ENCODE measurements around the gene EEF1AKMT4. TPM values are rescaled to one million over a fixed set of nuclear protein-coding genes. Genes with fewer than 3 reads are reported as not detected.
A peak's percentile ranks its signal among the peaks of the same experiment; 100 is the strongest.

Gene EEF1AKMT4
- total RNA-seq, 1 donor from 2014 or later, result 3.2 TPM

DNA sequence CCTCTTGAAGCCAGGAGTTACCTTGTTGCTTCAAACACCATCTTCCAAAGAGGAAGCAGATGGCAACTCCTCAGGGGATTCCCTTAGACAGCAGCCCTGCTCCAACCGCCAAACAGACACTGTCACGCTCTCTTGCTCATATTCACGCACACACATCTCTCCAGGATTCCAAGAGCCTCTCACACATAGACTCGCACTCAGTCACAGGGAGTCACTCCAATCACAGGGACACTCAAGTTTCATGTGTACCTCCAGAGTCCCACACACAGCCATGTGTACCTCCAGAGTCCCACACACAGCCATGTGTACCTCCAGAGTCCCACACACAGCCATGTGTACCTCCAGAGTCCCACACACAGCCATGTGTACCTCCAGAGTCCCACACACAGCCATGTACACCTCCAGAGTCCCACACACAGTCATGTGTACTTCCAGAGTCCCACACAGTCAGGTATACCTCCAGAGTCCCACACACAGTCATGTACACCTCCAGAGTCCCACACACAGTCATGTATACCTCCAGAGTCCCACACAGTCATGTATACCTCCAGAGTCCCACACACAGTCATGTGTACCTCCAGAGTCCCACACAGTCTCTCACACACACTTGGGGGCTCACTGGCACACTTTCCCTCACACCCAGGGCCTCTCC, 14.0 kb upstream of the EEF1AKMT4 start:
- no peak for DNase-seq (ENCODE audit: low spot score)

DNA sequence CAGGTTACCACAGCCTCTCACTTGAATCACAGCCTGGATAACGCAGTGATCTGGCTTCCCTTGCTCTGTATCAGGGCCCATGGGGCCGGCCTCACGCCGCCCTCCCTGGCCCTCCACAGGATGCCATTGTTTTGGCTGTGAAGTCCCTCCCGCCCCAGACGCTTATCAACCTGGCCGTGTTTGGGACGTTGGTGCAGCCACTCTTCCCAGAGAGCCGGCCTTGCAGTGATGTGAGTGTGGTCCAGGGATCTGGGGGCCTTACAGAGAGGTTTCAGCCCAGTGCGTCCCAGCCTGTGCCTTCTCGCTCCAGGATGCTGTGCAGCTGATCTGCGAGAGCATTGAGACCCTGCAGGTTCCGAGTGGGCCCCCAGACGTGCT, 13.4 kb upstream of the EEF1AKMT4 start:
- DNase-seq (ENCODE audit: low spot score), result no peak

DNA sequence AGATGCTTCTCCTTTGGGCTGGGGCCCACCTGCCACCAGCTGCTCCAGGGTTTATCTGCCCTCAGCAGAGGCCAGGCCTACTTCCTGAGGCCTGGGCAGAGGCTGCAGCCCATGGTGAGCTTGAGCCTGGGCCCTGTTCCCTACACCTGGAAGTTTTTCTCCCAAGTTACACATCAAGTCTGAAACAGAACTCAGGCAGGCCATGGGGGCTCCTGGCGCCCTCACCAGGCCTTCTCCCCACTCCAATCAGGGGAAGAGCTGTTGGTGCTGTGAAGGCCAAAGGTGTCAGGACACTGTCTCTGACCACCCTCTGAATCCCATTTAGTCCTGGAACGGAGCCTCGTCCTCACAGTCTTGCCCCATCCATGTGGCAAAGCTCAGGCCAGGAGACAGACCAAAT, 12.8 kb upstream of the EEF1AKMT4 start:
- DNase-seq (ENCODE audit: low spot score), result no peak

DNA sequence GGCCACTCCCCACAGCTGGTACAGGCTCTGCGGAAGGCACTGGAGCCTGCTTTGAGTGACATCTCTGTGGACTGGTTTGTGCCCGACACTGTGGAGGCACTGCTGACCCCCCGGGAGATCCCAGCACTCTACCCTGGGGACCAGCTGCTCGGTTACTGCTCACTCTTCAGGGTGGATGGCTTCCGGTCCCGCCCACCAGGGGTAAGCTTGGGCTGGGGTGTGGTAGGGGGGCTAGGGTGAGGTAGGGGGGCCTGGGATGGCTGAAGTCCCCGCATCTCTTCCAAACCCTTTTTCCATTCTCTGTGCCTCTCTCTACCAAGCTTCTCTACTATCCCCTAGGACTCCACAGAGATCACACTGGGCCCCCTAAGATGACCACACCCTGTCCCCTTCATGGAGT, 12.3 kb upstream of the EEF1AKMT4 start:
- no peak for DNase-seq (ENCODE audit: low spot score)

- DNase-seq (ENCODE audit: low spot score), result no peak
Observed at GRCh38 chr3:184237807-184238206, 11.7 kb upstream of the EEF1AKMT4 start.

GRCh38 chr3:184238246-184238818, 11.1 kb upstream of the EEF1AKMT4 start:
- DNase-seq (ENCODE audit: low spot score), result no peak

DNA sequence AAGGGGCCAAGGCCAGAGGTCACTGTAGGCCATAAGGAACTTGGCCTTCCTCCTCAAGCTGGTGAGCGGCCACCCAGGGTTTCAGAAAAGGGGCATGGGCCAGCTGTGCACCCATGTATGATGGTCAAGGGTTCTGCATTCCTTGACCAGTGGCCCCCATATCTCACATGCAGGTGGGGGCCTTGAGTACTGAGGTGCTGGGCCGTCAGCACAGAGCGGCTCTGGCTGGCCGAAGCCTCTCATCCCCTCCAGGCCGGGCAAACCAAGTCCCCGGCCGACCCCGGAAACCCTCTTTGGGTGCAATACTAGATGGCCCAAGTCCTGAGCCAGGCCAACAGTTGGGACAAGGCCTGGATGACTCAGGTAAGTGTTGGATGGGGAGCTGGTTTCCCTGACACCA, 10.3 kb upstream of the EEF1AKMT4 start:
- no peak for DNase-seq (ENCODE audit: low spot score)

- DNase-seq (ENCODE audit: low spot score), result no peak
Observed at GRCh38 chr3:184239708-184240107, 9.8 kb upstream of the EEF1AKMT4 start.

DNA sequence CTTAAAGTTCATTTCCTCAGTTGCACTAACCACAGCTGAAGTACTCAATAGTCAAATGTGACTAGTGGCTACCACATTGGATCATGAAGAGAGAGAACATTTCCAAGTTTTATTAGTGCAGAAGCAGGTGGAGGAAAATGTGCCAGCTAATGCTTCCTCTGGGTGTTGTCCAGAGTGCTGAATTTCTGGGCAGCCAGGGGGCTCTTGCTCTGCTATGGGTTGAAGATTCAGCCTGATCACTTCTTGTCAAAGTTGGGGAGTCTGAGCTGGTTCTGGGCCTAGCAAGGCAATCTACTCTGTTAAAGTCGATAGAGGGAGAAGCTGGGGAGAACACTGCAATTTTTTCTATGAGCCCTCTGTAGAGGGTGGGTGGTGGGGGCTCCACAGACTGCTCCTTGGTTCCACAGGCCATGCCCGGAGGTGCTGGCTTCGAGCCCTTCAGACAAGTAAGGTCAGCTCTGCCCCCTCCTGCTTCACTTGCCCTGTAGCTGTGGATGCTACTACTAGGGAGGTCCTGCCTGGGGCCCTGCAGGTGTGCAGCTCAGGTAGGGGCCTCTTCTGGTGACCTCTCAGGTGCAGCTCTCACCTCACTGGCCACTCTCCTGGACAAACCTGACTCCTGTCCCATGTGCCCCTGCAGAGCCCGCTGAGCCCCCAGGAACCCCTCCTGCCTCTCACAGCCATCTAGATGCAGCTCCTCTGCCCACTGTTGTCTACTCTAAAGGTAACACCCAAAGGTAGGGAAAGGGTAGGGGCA, 8.9 kb upstream of the EEF1AKMT4 start:
- no peak for DNase-seq (ENCODE audit: low spot score)

GRCh38 chr3:184241141-184241446, 8.4 kb upstream of the EEF1AKMT4 start:
- DNase-seq (ENCODE audit: low spot score), result no peak

- peak; percentile 66 for DNase-seq (ENCODE audit: low spot score)
Observed at GRCh38 chr3:184241447-184242296, 7.8 kb upstream of the EEF1AKMT4 start.

GRCh38 chr3:184242297-184242685, 7.2 kb upstream of the EEF1AKMT4 start:
- DNase-seq (ENCODE audit: low spot score), result no peak

DNA sequence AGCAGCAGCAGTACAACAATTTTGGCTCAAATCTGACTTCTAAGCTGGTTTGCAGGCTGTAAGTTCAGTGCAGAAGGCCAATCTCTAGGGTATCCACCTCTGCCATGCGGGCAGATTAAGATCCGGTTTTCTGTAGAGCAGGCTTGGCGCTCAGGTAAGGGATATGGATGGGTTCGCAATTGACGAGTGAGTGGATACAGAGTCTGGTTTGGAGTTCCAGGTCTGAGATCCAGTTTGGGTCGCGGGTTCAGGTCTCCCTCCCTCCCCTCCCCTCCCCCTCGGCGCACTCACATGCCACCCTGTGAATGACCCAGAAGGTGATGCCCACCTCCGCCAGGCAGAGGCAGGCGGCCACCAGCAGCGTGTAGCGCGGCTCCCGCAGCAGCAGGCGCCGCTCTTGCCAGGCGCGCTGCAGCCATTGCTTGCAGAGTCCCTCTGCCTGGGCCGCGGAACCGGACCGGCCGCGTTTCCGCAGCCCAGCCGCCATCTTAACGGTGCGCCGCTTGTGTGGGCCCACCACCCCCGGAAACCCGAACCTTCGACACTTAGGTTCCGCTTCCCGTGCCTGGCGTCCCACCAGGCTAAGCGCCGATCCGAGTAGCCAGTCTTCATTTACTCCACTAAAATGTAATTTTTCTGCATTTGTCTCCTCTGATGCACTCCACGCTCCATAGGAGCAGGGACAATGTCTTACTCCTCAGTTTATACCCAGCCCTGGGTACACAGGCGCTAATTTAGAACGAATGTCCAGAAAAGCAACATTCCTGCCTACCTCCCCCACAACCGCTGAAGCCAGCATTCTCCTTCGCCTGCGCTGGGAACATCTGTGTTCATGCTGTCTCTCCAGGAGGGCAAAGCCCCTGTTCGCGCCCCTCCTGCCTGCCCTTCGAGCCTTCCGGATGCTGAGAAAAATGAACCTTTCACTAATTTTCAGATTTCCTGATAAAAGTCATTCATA, 739 bp upstream of the EEF1AKMT4 start, which contains the start of gene ALG3:
TSS of gene ALG3 (minus strand) at position 509 of the 958 bp plus-strand sequence. CDS start at position 487, 22 bp downstream.
- peak; percentile 87 for DNase-seq (ENCODE audit: low spot score)

GRCh38 chr3:184250167-184250828, 826 bp downstream of the EEF1AKMT4 start:
- peak; percentile 92 for DNase-seq (ENCODE audit: low spot score)

DNA sequence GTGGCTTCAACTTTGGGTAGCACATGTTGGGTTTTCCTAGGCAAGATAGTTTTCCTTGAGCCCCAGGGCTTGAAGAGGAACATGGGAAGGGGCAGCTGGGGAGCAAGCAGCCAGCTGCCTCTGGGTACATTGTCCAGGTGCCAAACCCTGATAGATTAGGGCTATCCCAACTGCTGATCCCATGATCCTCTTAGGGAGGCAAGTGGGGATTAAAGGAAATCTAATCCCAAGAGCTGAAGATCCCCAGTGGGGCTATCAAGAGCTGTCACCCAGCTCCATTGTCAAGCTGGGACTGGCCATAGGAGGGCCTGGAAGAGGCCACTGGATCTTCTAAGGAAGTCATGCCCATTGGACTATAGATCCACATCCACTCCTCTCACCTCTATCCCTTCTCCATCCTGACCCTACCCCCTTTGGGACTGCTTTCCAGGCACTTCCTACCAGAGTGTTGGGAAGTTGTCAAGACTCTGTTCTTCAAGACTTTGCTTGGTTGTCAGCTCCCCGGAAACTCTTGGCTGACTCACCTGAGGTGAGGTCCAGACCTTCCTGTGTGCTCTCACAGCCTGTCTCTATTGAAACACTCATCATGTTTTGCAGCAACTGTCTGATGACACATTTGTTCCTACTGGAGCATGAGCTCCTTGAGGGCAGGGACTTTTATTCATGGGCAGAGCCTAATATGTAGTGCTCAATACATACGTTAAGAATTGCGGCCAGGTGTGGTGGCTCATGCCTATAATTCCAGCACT, 6.0 kb downstream of the EEF1AKMT4 start:
- DNase-seq (ENCODE audit: low spot score), result no peak

GRCh38 chr3:184257083-184257915, 7.8 kb downstream of the EEF1AKMT4 start:
- no peak for DNase-seq (ENCODE audit: low spot score)

- no peak for DNase-seq (ENCODE audit: low spot score)
Observed at GRCh38 chr3:184258926-184259325, 9.5 kb downstream of the EEF1AKMT4 start.

- no peak for DNase-seq (ENCODE audit: low spot score)
Observed at GRCh38 chr3:184259396-184259877, 10.0 kb downstream of the EEF1AKMT4 start.
